Measurements from ENCODE around the gene SETD1A. TPM values are rescaled to one million over a fixed set of nuclear protein-coding genes. Genes with fewer than 3 reads are reported as not detected.
A peak's percentile ranks its signal among the peaks of the same experiment; 100 is the strongest.

Gene SETD1A
- total and polyA plus RNA-seq, 9 of the 15 experiments (the other 6 are each of a cell fraction or from before 2014, with no cell fraction given): 0.08 to 36.0 (median 4.2) TPM

DNA sequence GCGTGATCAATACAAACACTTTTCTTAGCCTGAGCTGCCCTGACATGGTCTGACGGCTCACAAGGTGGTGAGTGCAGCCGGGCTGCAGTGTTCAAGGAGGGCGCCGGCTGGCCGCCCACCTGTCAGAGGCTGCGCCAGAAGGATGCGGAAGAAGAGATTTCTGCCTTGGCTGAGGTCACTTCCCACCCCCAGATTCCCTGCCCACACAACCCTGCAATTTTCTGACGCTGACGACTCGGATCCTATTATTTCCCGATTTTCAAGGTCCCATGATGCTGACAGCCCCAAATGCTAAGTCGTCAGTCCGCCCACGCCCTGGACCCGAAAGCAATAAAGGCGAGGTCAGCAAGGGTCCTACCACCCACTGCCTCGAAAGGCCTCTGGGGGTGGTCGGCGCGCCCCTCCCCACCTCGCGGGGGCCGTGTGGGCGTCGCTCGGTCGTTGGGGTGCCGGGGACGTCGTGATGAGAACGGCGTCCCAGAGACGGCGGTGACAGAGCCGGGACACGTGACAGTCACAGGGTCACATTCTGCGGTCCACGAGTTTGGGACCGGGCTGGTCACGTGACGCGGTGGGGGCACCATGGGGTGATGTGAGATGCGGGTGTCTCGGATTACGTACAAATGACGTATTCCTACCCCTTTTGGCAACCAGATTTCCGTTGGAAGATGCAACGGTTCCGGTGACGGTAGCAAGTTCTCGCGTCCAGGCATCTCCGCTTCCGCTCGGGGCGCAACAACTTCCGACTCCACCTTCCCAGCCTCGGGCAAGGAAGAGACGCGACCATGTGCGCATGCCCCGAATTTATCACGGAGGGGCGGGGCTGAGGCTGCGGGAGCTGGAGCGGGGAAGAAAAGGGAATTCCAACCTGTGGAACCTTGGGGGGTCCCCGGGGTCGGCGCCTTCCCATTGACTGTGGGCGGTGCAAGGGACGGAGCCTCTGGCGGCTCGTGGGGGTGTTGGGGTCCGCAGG, 75.5 kb downstream of the SETD1A start, which contains the start of gene STX4 (continued):
- TF ChIP-seq HDAC8 (tag; IDR thresholded peaks at IDR 0.05) (peak; percentile 74; the same call in 1 of the 2 replicates), TEAD2 (tag; IDR thresholded peaks at IDR 0.05) (no peak), SMAD4 (CRISPR knock-in tag; conservative IDR thresholded peaks at IDR 0.05) (peak; percentile 89), POLR2G (IDR thresholded peaks at IDR 0.05; ENCODE audit: low read depth, low read length) (peak; percentile 83), ZNF512 (tag; IDR thresholded peaks at IDR 0.05) (no peak), FOS (IDR thresholded peaks at IDR 0.05; ENCODE audit: extremely low read depth, insufficient read length) (peak; percentile 13), MTA2 (IDR thresholded peaks at IDR 0.05; ENCODE audit: low read depth) (no peak), E2F6 (IDR thresholded peaks at IDR 0.05; ENCODE audit: borderline replicate concordance in 1 of 2, extremely low read depth in 1 of 2, insufficient read depth in 1 of 2, insufficient read length in 1 of 2, low read depth in 1 of 2, low read length in 1 of 2, poor library complexity in 1 of 2, severe bottlenecking in 1 of 2) (peak; percentile 96 to 97), HNRNPLL (IDR thresholded peaks at IDR 0.05; ENCODE audit: low read depth, low read length, poor library complexity, severe bottlenecking) (peak; percentile 81), HDAC2 (IDR thresholded peaks at IDR 0.05) (peak; percentile 86; the same call in 1 of the 2 replicates), ZNF197 (CRISPR knock-in tag; IDR thresholded peaks at IDR 0.05; ENCODE audit: low read depth) (0 out of 2 replicates have a peak, but pooled peaks have one; percentile 40), HINFP (tag; conservative IDR thresholded peaks at IDR 0.05; ENCODE audit: low read depth) (no peak), SAP30 (IDR thresholded peaks at IDR 0.05; ENCODE audit: borderline replicate concordance, insufficient read depth, low read depth, low read length, poor library complexity, severe bottlenecking) (peak; percentile 62), TSC22D4 (tag; IDR thresholded peaks at IDR 0.05) (no peak), HMG20A (CRISPR knock-in tag; conservative IDR thresholded peaks at IDR 0.05) (no peak), POLR2B (IDR thresholded peaks at IDR 0.05; ENCODE audit: low read depth, partially characterized antibody) (peak; percentile 53)
